ENCODE data around the gene ZNF300.
"Not testable (repeated sequence)": the region's sequence is repeated elsewhere in the genome, so short reads cannot be mapped to it uniquely, and the experiment has no call there.

The ZNF300 gene

GRCh38 chr5:150845185-150845859 is 59.5 kb downstream of the ZNF300 start:
- not testable (repeated sequence) for DNase-seq (ENCODE audit: low read depth, low spot score)
